GM19099 (cell line): ENCODE measurements around the gene TACC2.

Experiments
- POLR2A ChIP-seq: IDR thresholded peaks from 3 replicates; pipeline ENCODE4 v1.6.1; 2011; ENCODE audit warnings: low read depth; ENCODE audit not compliant: insufficient read length; ENCODE audit errors: extremely low read depth

The TACC2 gene

DNA sequence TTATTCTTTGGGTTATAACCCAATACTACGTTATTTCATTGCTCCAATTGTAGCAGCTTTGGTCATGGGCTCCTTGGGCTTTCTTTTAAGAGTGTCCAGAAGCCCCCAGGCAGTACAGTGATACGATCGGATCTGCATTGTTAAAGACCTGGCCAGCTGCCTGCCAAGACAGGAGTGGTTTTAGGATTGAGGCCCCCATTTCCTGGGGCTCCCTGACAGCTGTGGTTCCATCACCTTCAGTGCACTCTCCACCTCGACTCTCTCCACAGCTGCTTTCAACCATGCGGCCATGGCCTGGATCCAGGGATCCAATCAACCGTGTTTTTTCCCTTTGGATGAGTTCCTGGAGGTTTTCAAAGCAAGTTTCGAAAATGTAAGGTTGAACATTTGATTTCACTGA lies 158.7 kb downstream of the TACC2 start:
- no peak for TF ChIP-seq POLR2A

DNA sequence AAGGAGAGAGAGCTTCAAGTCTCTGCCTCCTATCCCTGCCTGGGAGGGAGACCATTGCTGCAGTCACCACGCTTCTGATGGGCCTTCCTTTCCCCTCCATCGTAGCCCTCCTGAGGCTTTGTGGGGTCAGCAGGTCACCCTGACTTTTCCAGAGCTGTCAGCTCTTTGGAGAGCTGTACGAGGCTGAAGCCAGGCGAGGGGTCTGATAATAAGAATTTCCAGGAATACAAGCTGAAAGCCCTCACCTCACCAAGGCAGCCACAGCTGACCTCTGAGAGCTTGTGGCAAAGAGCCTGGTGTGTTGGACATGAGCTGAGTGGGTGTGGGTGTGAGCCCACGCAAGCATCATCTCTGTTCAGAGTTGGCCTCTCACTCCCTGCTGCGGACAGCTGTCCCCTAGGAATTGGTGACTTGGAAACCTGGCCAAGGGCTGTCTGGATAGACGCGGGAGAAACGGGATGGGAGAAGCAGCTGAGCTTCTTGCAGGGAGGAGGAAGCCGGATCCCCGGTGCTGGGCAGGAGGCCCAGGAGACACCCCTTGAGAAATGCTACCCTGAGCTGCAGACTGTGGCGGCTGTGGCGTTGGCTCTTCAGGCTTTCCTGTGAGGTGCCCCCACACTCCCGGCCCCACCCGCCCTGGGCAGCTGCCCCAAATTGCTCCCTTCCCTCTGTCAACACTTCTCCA lies 160.1 kb downstream of the TACC2 start:
- TF ChIP-seq POLR2A = no peak

DNA sequence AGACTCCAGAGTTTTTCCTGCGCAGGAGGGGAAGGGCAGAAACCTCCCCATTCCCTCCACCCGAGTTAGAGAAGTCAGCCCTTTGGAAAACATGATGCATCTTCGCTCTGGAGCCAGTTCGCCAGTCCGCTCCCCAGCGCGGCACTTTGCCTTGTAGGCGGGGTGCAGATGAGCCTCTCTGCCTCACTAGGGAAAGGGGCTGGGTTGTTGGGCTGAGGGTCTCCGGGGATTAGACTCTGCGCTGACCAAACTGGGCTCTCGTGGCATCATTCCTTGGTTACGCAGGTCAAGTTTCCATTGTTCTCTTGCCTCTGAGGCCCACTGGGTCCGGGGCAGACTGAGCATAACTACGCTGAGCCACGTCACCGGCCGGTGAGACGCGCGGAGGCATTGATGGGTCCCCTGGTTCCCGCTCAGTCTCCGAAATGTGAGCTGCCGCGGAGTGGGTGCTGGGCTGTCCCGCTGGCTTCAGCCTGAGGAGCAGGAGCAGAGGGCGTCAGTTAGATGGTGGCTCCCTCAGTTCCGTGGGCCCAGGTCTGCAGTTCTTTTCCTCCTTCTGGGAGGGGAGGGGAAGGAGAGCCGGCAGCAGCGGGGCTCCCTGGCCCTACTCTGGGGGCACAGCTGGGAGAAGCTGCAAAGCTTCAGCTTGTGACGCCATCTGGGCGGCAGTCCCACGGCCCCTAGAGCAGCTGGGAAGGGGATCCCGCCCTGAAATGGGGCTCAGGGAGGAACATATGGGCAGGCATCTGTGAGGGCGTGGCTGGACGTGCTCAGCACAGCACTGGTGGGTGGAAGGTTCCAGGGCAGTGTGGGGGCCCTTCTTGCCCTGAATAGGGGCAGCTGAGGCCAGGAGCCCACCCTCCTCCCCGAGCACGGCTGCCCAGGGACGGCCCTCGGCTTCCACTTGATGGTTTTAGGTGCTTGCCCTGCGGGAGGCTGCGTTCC lies 160.9 kb downstream of the TACC2 start:
- no peak for TF ChIP-seq POLR2A

DNA sequence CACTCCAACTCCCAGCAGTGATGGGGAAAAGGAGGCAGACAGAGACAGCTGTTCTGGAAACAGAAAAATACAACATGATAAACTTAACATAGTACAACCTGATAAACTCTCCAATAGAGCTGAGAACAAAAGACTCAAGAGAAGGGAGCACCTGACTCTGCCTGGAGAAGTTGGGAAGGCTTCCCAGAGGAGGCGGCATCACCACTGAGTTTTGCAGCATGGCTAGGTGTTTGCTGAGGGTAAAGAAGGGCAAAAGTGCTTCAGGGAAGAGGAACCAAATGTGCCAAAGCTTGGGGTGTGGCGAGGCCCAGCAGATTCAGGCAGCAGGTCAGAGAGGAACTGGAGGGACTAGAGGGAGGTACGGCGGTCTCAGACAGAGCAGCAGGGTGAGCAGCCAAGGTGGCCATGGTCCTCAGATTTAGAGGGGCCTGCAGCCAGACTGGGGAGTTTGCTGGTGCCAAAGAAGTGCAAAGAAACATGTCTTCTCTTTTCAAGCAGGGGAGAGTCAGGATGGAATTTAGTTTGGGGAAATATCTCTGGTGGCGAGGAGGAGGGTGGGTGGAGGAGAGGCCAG lies 162.2 kb downstream of the TACC2 start:
- no peak for TF ChIP-seq POLR2A

DNA sequence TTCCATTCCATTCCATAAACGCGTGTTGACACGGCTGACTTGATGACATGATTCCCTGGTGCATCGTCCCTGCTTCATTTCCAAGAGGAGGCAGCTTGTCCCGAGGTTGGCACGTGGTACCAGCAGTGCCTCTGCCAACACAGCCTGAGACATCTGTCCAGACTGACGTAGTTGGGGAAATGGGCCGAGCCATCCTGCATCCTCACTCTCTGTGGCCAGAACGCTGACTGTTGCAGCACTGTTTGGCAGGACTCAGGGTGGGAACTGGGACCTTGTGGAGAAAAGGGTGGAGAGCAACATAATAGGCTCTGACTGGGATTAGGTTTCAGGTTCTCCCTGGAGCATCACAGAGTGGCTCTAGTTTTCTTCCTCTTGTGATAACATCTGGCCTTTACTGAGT lies 163.6 kb downstream of the TACC2 start:
- no peak for TF ChIP-seq POLR2A

DNA sequence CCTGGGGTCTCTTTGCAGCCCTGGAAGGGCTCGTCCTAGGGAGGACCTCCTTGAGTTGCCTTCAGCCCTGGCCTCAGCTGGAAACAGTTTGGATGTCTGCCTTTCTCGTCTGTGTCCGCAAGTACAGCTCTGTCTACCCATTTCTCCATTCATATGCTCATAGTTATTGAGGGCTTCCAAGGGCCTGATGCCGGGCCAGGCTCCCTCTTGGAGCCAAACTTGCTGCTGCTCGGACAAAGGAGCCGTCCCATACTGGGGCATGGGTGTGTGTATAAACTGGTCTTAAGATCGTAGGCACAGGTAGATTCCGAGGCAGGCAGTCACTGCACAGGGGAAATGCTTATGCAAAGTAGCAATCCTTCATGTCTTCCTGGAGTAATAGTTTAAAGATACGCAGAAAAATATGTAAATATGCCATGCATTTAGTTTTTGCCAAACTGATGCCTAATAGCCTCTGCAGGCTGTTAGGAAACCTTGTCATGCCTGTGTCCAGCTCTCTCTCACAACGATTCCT lies 165.1 kb downstream of the TACC2 start:
- no peak for TF ChIP-seq POLR2A

DNA sequence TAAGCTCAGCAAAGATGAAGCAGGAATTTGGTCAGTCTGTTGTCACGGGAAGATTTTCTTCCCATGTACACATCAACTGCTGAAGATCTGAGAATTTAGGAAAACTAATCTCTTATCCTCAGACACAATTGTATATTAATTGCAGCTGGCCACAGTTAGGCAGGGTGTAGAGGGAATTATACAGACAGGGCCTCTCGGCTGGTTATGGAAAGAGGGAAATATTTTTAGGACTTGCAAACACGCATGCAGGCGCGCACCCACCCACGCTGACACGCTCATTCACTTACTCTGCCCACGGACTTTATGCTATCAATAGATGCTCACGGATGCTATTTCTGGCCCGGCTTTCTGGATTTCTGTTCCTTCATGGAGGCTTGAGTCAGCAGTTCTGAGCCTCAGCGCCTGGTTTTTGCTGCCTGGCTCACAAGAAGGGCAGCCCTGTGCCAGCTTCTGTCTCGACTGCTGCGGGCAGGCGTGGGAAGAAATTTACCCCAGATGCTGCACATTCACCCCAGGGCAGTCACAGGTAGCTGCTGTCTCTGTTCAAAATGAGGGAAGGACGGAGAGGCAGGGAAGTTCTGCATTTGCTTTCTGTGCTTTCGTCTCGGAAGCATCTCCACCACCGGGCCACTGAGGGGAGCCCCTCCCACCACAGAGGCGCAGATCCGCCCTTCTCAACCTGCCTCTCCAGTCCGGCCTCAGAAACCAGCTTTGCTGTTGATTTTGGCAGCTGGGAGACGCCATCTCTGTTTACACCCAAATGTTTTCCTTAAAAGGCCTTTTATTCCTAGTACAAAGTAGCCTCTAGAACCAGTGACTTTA lies 165.8 kb downstream of the TACC2 start:
- TF ChIP-seq POLR2A = no peak

DNA sequence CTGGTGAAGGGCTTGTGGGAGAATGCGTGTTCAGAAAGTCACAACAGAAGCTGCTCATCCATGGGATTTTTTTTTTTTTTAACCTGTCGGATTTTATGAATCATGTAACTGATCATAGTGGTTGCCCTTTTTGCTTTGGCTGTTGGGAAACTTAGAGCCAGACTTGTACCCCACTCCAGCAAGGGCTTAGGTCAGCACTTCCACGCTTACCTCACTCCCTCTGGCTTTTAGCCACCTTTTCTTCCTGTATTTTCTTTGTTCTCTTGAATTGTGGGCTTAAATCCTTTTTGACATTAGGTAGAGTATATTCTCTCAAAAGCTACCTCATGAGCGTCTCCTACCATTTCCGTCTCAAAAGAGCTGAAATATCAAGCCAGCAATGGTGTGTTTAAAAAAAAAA lies 168.5 kb downstream of the TACC2 start:
- no peak for TF ChIP-seq POLR2A

DNA sequence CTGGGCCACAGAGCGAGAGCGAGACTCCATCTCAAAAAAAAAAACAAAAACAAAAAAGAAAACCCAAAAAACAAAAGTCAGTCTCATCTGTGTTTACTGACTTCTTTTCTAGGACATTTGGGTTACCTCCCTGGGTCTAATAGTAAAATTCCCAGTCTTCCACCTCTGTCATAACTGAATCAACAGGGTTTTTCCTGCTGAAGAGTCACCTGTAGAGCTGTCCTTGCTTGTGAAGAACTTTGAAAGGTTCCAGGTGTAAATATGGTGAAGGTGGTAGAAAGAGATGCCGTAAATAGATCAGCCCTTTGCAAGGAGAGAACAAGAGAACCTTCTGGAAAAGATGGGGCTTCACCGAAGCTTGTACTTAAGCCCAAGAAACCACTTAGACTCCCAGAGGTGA lies 169.4 kb downstream of the TACC2 start:
- no peak for TF ChIP-seq POLR2A

DNA sequence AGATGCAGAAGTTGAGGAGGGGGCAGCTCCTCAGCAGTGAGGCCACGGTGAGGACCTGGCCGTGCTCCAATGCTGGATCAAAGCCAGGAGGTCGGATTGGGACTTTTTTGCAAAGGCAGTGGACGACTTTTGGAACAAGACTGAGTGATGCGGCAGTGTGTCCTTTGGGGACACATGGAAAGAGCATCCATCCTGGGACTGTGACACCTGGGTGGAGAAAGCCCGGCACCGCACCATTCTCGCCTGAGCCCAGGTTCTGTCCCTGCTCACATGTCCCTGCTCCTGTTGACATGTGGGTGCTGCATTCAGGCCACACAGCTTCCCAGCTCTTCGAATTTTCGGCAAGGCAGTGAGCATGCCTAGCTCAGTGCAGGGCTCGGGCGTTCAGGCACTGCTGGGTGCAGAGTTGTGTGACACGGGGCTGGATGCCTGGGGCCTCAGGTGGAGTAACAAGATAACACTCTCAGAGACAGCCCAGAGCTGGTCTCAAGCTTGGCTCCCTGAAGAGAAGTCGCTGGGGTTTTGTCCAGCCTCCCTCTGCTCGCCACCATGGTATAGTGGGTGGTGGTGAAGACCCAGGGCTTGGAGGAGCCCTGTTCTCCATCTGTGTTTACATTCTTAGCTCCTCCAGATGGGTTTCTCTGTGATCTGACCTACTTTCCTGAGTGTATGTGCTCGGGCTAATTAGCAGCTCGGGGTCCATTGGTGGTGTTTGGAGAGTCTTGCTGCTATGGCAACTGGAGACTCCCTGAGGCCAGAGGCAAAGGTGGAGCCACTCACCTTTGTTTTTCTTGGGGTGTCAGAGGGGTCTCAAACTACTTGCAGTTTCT lies 170.4 kb downstream of the TACC2 start:
- TF ChIP-seq POLR2A = no peak

DNA sequence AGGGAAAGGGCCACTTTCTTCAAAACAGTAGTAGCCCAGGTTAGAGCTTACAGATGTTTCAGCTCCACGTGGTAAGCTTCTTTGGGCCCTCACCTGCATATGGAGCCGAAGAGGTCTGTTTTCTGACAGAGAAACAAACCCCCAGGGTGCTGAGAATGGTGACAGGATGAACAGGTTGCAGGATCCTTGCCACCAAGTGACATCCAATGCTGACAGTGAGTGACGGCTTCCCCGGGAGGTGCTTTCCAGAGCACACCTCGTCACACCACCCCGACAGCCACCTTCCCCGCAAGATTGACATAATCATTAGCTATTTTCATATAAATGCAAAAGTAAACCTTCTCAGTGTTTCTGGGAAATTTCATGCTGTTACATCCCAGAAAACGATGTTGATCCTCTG lies 172.8 kb downstream of the TACC2 start:
- TF ChIP-seq POLR2A = no peak

DNA sequence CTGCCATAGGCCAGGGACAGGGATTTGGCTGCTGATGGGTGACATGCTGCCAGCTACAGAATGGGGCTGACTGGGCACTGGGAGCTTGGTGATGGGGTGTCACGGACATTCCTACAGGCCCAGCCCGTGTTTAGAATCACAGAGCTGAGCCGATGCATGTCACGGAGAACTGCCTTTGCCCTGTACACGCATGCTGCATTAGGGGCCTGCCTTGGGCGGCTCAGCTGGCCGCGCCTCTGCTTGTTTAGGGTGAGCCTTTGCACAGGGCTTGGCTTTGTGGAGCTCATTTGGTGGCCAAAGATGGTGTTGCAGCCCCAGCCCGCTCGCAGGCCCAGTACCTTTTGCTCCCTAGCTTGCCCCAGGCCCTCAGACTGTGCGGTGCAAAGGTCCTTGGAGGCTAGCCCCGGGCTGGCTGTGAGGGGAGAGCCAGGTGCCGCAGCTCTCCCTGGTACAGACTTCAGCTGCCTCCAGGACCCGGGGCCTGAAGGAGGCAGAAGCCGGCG lies 173.8 kb downstream of the TACC2 start:
- no peak for TF ChIP-seq POLR2A

DNA sequence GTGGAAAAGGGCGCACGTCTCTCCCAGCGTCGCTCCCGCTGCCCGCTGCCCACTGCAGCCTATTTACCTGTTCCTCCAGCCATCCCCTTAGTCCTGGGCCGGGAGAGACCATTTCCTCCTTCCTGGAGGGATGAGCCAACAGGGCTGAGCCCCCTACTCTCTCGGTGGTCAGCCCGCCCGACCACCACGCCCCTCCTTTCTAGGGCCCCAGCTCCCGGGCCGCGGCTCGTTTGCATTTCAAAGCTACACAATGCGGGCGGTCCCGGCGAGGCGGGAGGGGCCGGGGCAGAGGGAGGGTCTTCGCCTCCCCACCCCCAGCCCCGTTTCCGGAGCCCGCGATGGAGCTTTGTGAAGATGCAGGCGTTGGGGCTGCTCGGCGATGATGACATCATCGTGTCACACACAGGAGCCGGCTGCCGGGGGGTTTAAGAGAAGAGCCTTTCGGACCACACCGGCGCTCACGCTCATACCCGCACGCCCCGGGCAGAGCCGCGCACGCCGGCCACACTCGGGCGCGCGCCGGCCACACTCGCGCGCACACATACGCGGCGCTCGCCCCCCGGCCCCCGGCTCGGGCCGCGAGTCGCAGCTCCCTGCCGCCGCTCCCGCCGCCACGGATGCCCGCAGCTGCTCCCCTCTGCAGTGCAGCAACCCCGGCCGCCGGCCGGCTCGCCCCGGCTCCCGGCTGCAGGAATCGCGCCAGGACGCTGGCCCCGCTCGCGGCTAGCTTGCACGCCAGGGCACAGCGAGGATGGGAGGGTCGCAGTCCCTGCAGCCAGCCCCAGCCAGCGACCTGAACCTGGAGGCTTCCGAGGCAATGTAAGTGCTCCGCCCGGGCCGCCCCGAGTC lies 174.4 kb downstream of the TACC2 start:
- no peak for TF ChIP-seq POLR2A

DNA sequence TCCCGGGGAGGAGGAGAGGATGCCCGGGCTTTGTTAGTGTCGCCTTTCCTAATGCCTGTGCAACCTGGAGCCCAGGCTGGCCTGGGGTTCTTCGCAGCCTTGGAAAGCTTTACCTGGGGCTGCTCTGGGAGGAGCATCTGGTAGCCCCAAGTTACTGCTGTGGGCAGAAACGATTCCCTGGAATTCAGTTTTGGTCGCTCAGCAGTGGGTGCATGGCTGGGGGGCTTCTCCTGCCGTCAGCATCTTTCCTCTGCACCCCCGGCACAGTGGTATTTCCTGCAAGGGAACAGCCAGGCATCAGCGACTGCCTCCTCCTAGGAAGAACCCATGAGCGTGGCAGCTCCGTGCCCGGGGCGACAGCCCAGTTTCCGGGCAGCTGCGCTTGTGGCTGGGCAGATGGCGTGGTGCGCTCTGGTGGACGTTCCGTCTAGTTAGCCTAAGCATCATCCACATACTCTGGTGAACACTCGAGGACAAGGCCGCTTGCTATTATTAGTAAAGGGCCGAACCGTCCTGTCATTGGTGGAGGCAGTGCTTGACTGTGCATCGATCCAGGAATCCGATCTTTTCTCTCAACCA lies 175.1 kb downstream of the TACC2 start:
- no peak for TF ChIP-seq POLR2A
